H1 (cell line): ENCODE measurements around the gene FNDC7. TPM values are rescaled to one million over a fixed set of nuclear protein-coding genes. Genes with fewer than 3 reads are reported as not detected.

Experiments used
- CTCF ChIA-PET: fragments of 300-600 bp; sonication (Branson Sonifier 250); formaldehyde crosslinking; loops from one replicate; lab custom pipeline; 2021; ENCODE audit not compliant: partially characterized antibody; lab: Charles Lee
- POLR2A ChIA-PET: fragments of 300-600 bp; sonication (Branson Sonifier 250); formaldehyde crosslinking; loops from one replicate; lab custom pipeline; 2021; ENCODE audit warnings: inconsistent platforms; ENCODE audit not compliant: partially characterized antibody; lab: Charles Lee
- DNase-seq, 2 experiments: peaks; one replicate each; pipeline versions ENCODE4 v3.0.0 to v3.0.0-alpha.2; 2010 to 2022; ENCODE audit warnings: low spot score in 2 of 2, low read depth in 1 of 2, mixed read lengths in 1 of 2
- FAIRE-seq: peaks from 2 replicates; lab custom pipeline; 2011; peaks lifted over from hg19 to GRCh38; lab: Jason Lieb, UNC
- H2AFZ ChIP-seq: 2 replicates; pipeline ENCODE4 v1.8.1; 2012; ENCODE audit warnings: low read length, inconsistent platforms
- H2AK5ac ChIP-seq: 2 replicates; pipeline ENCODE4 v1.6.1; 2013; ENCODE audit warnings: low read depth, low read length
- H2BK120ac ChIP-seq: replicated peaks from 2 replicates; pipeline ENCODE3; 2013; ENCODE audit warnings: low read depth, low read length, inconsistent platforms
- H2BK12ac ChIP-seq: 2 replicates; pipeline ENCODE4 v1.6.1; 2013; ENCODE audit warnings: low read depth, low read length
- H2BK15ac ChIP-seq: 2 replicates; pipeline ENCODE4 v1.6.1; 2013; ENCODE audit warnings: low read length
- H2BK20ac ChIP-seq: 2 replicates; pipeline ENCODE4 v1.6.1; 2013; ENCODE audit warnings: low read length
- H2BK5ac ChIP-seq: 2 replicates; pipeline ENCODE4 v1.6.1; 2013; ENCODE audit warnings: low read depth, low read length
- H3K14ac ChIP-seq: 2 replicates; pipeline ENCODE4 v1.6.1; 2013; ENCODE audit warnings: inconsistent platforms; ENCODE audit not compliant: insufficient read length
- H3K18ac ChIP-seq: 2 replicates; pipeline ENCODE4 v1.6.1; 2013; ENCODE audit warnings: low read length; ENCODE audit errors: extremely low read depth
- H3K23ac ChIP-seq: 2 replicates; pipeline ENCODE4 v1.6.1; 2013; ENCODE audit warnings: inconsistent platforms; ENCODE audit not compliant: insufficient read length
- H3K23me2 ChIP-seq: 2 replicates; pipeline ENCODE4 v1.6.1; 2013; ENCODE audit warnings: low read depth, low read length
- H3K27ac ChIP-seq: 2 replicates; pipeline ENCODE4 v1.6.1; 2011; ENCODE audit warnings: low read depth, low read length, inconsistent platforms
- H3K27me3 ChIP-seq, 4 experiments: replicated peaks in 1 of 4; 1 replicate in 1 of 4; 2 replicates in 3 of 4; pipeline versions ENCODE4 v1.6.1 to v1.8.1; 2011 to 2013; ENCODE audit warnings: low read length in 3 of 4, mild to moderate bottlenecking in 3 of 4, inconsistent platforms in 2 of 4, mixed read lengths in 2 of 4, moderate library complexity in 1 of 4; ENCODE audit not compliant: control insufficient read depth in 3 of 4, insufficient read depth in 3 of 4; ENCODE audit errors: extremely low read depth in 1 of 4
- H3K36me3 ChIP-seq, 4 experiments: 2 replicates each; pipeline versions ENCODE4 v1.6.1 to v1.8.1; 2011 to 2013; ENCODE audit warnings: mild to moderate bottlenecking in 4 of 4, low read length in 3 of 4, moderate library complexity in 2 of 4, control low read depth in 1 of 4, inconsistent platforms in 1 of 4; ENCODE audit not compliant: insufficient read depth in 4 of 4, control insufficient read depth in 2 of 4
- H3K4ac ChIP-seq: replicated peaks from 2 replicates; pipeline ENCODE3; 2013; ENCODE audit warnings: low read length, low read depth, mixed read lengths, inconsistent platforms; ENCODE audit not compliant: insufficient read length
- H3K4me1 ChIP-seq, 4 experiments: replicated peaks in 1 of 4; 1 replicate in 1 of 4; 2 replicates in 3 of 4; pipeline versions ENCODE4 v1.6.1 to v1.8.1; 2011 to 2013; ENCODE audit warnings: low read length in 3 of 4, inconsistent platforms in 2 of 4, mixed read lengths in 1 of 4; ENCODE audit not compliant: insufficient read depth in 4 of 4, control insufficient read depth in 3 of 4
- H3K4me2 ChIP-seq, 2 experiments: 2 replicates each; pipeline versions ENCODE4 v1.6.1 to v1.8.1; 2011 to 2013; ENCODE audit warnings: low read depth in 2 of 2, low read length in 2 of 2, control low read depth in 1 of 2, inconsistent platforms in 1 of 2, mild to moderate bottlenecking in 1 of 2; ENCODE audit not compliant: insufficient read depth in 1 of 2
- H3K4me3 ChIP-seq, 4 experiments: fragments of 200-600, 300-600 bp in 1 of 4; sonication (generic), shearing (Covaris generic), sonication (Bioruptor Twin) in 1 of 4; 2 replicates each; pipeline versions ENCODE4 v1.5.1 to v1.8.1; 2011 to 2016; ENCODE audit warnings: low read length in 4 of 4, low read depth in 3 of 4, control low read depth in 2 of 4, inconsistent platforms in 2 of 4, mild to moderate bottlenecking in 2 of 4, mixed read lengths in 1 of 4, moderate library complexity in 1 of 4; ENCODE audit not compliant: insufficient read depth in 2 of 4; ENCODE audit errors: extremely low read depth in 1 of 4
- H3K56ac ChIP-seq: replicated peaks from 2 replicates; pipeline ENCODE3; 2013; ENCODE audit warnings: low read depth, mild to moderate bottlenecking, mixed read lengths, low read length, inconsistent platforms; ENCODE audit not compliant: insufficient read length
- H3K79me1 ChIP-seq: 2 replicates; pipeline ENCODE4 v1.6.1; 2013; ENCODE audit warnings: low read depth, low read length, control low read depth
- H3K79me2 ChIP-seq, 2 experiments: 2 replicates each; pipeline versions ENCODE4 v1.6.1 to v1.8.1; 2012 to 2013; ENCODE audit warnings: low read length in 2 of 2, mild to moderate bottlenecking in 2 of 2, inconsistent platforms in 1 of 2; ENCODE audit not compliant: insufficient read depth in 2 of 2, control insufficient read depth in 1 of 2
- H3K9ac ChIP-seq, 4 experiments: replicated peaks in 1 of 4; 1 replicate in 1 of 4; 2 replicates in 3 of 4; pipeline versions ENCODE4 v1.6.1 to v1.8.1; 2011 to 2013; ENCODE audit warnings: low read depth in 3 of 4, low read length in 3 of 4, control low read depth in 2 of 4, mild to moderate bottlenecking in 2 of 4, moderate library complexity in 2 of 4, inconsistent platforms in 1 of 4; ENCODE audit errors: extremely low read depth in 1 of 4
- H3K9me3 ChIP-seq, 2 experiments: 2 replicates each; pipeline versions ENCODE4 v1.6.1 to v1.8.1; 2012 to 2013; ENCODE audit warnings: mild to moderate bottlenecking in 2 of 2, moderate library complexity in 2 of 2, control low read depth in 1 of 2, inconsistent platforms in 1 of 2, low read depth in 1 of 2, low read length in 1 of 2, mixed read lengths in 1 of 2; ENCODE audit not compliant: insufficient read depth in 2 of 2
- H4K20me1 ChIP-seq, 2 experiments: replicated peaks in 1 of 2; 2 replicates each; pipeline versions ENCODE3 to v1.8.1; 2011 to 2013; ENCODE audit warnings: inconsistent platforms in 2 of 2, low read length in 2 of 2, mild to moderate bottlenecking in 1 of 2; ENCODE audit not compliant: insufficient read depth in 2 of 2, control insufficient read depth in 1 of 2
- H4K5ac ChIP-seq: 2 replicates; pipeline ENCODE4 v1.6.1; 2013; ENCODE audit warnings: low read length, low read depth, mixed read lengths, inconsistent platforms; ENCODE audit not compliant: insufficient read length
- H4K8ac ChIP-seq: 2 replicates; pipeline ENCODE4 v1.8.0; 2013; ENCODE audit warnings: mild to moderate bottlenecking, moderate library complexity, low read length, inconsistent platforms; ENCODE audit not compliant: insufficient read depth; ENCODE audit errors: extremely low read depth
- H4K91ac ChIP-seq: replicated peaks from 2 replicates; pipeline ENCODE3; 2013; ENCODE audit warnings: low read length, mixed read lengths, inconsistent platforms; ENCODE audit not compliant: insufficient read length
- TEAD4 ChIP-seq: IDR thresholded peaks from 2 replicates; pipeline ENCODE4 v1.6.1; 2012; ENCODE audit warnings: low read depth, low read length, inconsistent platforms, mixed read lengths
- WGBS, 2 experiments: shearing (Covaris generic) in 1 of 2; methylation state at CpG; one replicate each; pipeline versions ENCODE4 v1.1.6 to v1.1.7; 2013 to 2015; ENCODE audit warnings: low lambda C conversion rate in 2 of 2, mixed read lengths in 2 of 2, inconsistent platforms in 1 of 2, low coverage in 1 of 2, missing lambda C conversion rate in 1 of 2; ENCODE audit not compliant: insufficient replicate concordance in 2 of 2, insufficient coverage in 1 of 2, insufficient read length in 1 of 2; ENCODE audit errors: extremely low coverage in 1 of 2, missing lambda C conversion rate in 1 of 2; 5-methylcytosine and 5-hydroxymethylcytosine counted together
- polyA plus RNA-seq, 7 experiments: library from polyadenylated mRNA; depleted of rRNA in 3 of 7; stranded (reverse) in 5 of 7; unstranded in 2 of 7; fragments of >200 nt in 5 of 7; fragments of 200-250 nt in 2 of 7; gene quantifications; 1 replicate in 5 of 7; 2 replicates in 1 of 7; 4 replicates in 1 of 7; pipeline versions ENCODE4 v1.2.1 to v1.2.3, GENCODE V29; 2011 to 2013; ENCODE audit warnings: missing spikeins in 2 of 7, mixed read lengths in 2 of 7
- total RNA-seq: library from RNA; stranded (reverse); fragmentation: NEBNext Ultra II Directional; extraction: Animal tissue kit (Norgen Biotek cat#: 25700); gene quantifications from 2 replicates; pipeline ENCODE4 v1.2.1, GENCODE V29; 2021

The FNDC7 gene
- total and polyA plus RNA-seq, 2 of the 8 experiments (the other 6 are each of a cell fraction or from before 2014, with no cell fraction given), result 0.13 to 0.20 TPM

- no peak for TF ChIP-seq TEAD4
- TF ChIP-seq, all 59 proteins: peak for 0
- 94% methylated on average over 1 of the region's 1 CpG; no CpG with 5 or more reads in 1 of the 2 experiments for WGBS, 2 experiments
- no peaks in the 10 kb centered on the region for H3K23me2 ChIP-seq
- H4K8ac ChIP-seq, result no peak overlapping the region
- H4K20me1 ChIP-seq, result no peaks in the 10 kb centered on the region
- H3K9ac ChIP-seq, result no peak overlapping the region
- H2BK15ac ChIP-seq, result no peak overlapping the region
- no peak overlapping the region for H2AFZ ChIP-seq
- H3K4me3 ChIP-seq, result no peak overlapping the region
- POLR2A ChIA-PET, result no interaction called here
- H3K4me1 ChIP-seq, result no peaks in the 10 kb centered on the region; a peak in 1 of 7 replicates
- no peak overlapping the region for H3K18ac ChIP-seq
- no peak overlapping the region for H2AK5ac ChIP-seq
- no peak overlapping the region for H4K91ac ChIP-seq
- no peaks in the 10 kb centered on the region for H3K27me3 ChIP-seq
- no peak overlapping the region for H3K23ac ChIP-seq
- peaks cover 0 to 6% (median 5%) of the 10 kb centered on the region in 4 experiments; a peak in 1 of 8 replicates for H3K36me3 ChIP-seq
- H3K27ac ChIP-seq, result no peak overlapping the region
- no peak overlapping the region for H3K56ac ChIP-seq
- no peaks in the 10 kb centered on the region for H3K79me2 ChIP-seq
- H3K9me3 ChIP-seq, result no peaks in the 10 kb centered on the region
- H2BK20ac ChIP-seq, result no peak overlapping the region
- H3K4ac ChIP-seq, result no peak overlapping the region
- CTCF ChIA-PET, result interaction anchor here (0.6 to 1.3 kb wide), 3 partner anchors 20 to 59 kb away, joined by 3 to 4 read pairs (median 4); no protein-coding TSS in a partner anchor
- FAIRE-seq (no peak), DNase-seq (no peak)
- no peak overlapping the region for H4K5ac ChIP-seq
- H2BK12ac ChIP-seq, result no peak overlapping the region
- no peak overlapping the region for H2BK120ac ChIP-seq
- H3K79me1 ChIP-seq, result no peaks in the 10 kb centered on the region
- no peak overlapping the region for H3K14ac ChIP-seq
- no peak overlapping the region for H3K4me2 ChIP-seq
- H2BK5ac ChIP-seq, result no peak overlapping the region
Measured at GRCh38 chr1:108767115-108767514, 54.4 kb downstream of the FNDC7 start.
